Fibroblast of villous mesenchyme (primary cell): ENCODE data around the gene LIN7A. TPM values are rescaled to one million over a fixed set of nuclear protein-coding genes. Genes with fewer than 3 reads are reported as not detected.

Experiments
- small RNA-seq: library from RNA; depleted of rRNA; stranded (forward); fragments of <200 nt; gene quantifications from one replicate; pipeline ENCODE3, GENCODE V24; 2012
- total RNA-seq: library from RNA; depleted of rRNA; stranded (reverse); fragments of >200 nt; gene quantifications from 2 replicates; pipeline ENCODE4 v1.2.3, GENCODE V29; 2012

Gene LIN7A
- total RNA-seq, 1 donor, result 10.4 TPM

Small RNA genes within 50 kb of the gene (small RNA-seq; reads per million reads assigned to genes)
- not detected for gene MIR617
- gene MIR618, result not detected

Other genes starting within 250 kb of the LIN7A start
- gene MYF6, start 230.3 kb downstream of the LIN7A start, total RNA-seq, result not detected in 2 replicates
- gene MYF5, start 221.0 kb downstream of the LIN7A start, total RNA-seq, result not detected in 2 replicates
- gene ACSS3, start 140.1 kb upstream of the LIN7A start, total RNA-seq, result 20.3 and 26.8 TPM in 2 replicates